Measurements from ENCODE around the gene CCDC9.
"Not testable (repeated sequence)": the region's sequence is repeated elsewhere in the genome, so short reads cannot be mapped to it uniquely, and the experiment has no call there.

The CCDC9 gene

GRCh38 chr19:47261946-47262793 lies 5.8 kb downstream of the CCDC9 start:
- DNase-seq (ENCODE audit: low spot score): not testable (repeated sequence)

DNA sequence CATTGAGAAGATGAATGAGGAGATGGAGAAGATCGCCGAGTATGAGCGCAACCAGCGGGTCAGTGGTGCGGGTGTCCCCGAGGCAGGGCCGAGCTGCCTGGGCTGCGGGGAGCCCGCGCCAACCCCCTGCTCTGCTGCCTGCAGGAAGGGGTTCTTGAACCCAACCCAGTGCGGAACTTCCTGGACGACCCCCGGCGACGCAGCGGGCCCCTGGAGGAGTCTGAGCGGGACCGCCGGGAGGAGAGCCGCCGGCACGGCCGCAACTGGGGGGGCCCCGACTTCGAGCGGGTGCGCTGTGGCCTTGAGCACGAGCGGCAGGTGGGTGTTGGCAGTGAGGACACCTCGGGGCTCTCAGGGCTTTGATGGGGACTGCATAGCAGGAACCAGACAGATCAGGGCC lies 8.3 kb downstream of the CCDC9 start:
- DNase-seq (ENCODE audit: low spot score): no peak

- DNase-seq (ENCODE audit: low spot score): no peak
These were observed 10.1 kb downstream of the CCDC9 start for GRCh38 chr19:47266401-47266941.

GRCh38 chr19:47267350-47267759 lies 11.0 kb downstream of the CCDC9 start:
- DNase-seq (ENCODE audit: low spot score): no peak

DNA sequence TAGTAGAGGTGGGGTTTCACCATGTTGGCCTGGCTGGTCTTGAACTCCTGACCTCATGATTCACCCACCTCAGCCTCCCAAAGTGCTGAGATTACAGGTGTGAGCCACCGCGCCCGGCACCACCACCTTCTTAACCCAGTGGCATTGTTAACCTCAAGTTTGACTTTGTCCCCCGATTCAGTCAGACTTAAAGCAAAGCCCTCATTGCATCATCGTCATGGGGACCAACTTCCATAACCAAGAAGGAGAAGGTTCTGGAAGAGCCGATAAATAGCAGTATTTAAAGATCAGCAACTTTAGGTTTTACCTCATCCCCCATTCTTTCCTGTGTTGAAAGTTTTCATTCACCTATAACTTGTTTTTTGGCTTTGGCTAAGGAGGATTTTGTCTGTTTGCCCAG lies 11.7 kb downstream of the CCDC9 start:
- no peak for DNase-seq (ENCODE audit: low spot score)

- no peak for DNase-seq (ENCODE audit: low spot score)
These were observed 13.3 kb downstream of the CCDC9 start for GRCh38 chr19:47269596-47269995.

DNA sequence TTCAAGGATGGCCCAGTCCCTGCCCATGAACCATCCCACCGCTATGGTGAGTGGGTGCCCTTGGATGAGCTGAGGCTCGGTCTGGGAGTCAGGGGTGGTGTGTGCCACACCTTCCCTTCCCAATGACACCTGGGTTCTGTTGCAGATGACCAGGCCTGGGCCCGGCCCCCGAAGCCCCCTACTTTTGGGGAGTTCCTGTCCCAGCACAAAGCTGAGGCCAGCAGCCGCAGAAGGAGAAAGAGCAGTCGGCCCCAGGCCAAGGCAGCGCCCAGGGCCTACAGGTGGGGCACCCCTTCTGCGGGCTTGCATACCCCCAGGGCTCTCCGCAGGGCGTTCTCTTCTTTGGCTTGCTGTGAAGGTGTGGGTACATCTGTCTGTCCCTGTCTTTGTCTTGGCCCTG lies 14.1 kb downstream of the CCDC9 start:
- DNase-seq (ENCODE audit: low spot score): no peak

DNA sequence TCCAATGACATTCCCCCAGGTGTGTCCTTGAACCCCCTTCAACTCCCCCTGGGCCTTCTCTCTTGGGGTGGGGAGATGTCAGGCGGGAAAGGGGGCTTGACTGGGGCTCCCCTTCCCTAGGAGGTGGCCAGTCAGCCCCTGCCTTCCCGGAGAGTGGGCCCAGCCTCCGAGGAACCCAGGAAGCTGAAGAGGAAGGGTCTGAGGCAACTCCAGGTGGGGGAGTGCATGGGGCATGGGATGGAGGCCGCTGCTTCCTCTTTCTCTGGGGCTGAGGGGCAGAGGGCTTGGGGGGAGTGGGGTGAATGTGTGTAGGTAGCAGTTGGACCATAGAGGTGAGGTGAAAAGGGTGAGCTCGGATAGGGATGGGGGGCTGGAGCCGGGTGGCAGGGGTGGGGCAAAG lies 15.6 kb downstream of the CCDC9 start:
- no peak for DNase-seq (ENCODE audit: low spot score)

- DNase-seq (ENCODE audit: low spot score): no peak
These were observed 16.4 kb downstream of the CCDC9 start for GRCh38 chr19:47272448-47273312.

GRCh38 chr19:47273313-47274070 lies 17.2 kb downstream of the CCDC9 start:
- DNase-seq (ENCODE audit: low spot score): peak; percentile 71

GRCh38 chr19:47274071-47274890 lies 18.0 kb downstream of the CCDC9 start, which contains the start of gene INAFM1:
Gene INAFM1 (plus strand): TSS chr19:47274885. CDS start chr19:47274920, 35 bp downstream.
- DNase-seq (ENCODE audit: low spot score): peak; percentile 92

DNA sequence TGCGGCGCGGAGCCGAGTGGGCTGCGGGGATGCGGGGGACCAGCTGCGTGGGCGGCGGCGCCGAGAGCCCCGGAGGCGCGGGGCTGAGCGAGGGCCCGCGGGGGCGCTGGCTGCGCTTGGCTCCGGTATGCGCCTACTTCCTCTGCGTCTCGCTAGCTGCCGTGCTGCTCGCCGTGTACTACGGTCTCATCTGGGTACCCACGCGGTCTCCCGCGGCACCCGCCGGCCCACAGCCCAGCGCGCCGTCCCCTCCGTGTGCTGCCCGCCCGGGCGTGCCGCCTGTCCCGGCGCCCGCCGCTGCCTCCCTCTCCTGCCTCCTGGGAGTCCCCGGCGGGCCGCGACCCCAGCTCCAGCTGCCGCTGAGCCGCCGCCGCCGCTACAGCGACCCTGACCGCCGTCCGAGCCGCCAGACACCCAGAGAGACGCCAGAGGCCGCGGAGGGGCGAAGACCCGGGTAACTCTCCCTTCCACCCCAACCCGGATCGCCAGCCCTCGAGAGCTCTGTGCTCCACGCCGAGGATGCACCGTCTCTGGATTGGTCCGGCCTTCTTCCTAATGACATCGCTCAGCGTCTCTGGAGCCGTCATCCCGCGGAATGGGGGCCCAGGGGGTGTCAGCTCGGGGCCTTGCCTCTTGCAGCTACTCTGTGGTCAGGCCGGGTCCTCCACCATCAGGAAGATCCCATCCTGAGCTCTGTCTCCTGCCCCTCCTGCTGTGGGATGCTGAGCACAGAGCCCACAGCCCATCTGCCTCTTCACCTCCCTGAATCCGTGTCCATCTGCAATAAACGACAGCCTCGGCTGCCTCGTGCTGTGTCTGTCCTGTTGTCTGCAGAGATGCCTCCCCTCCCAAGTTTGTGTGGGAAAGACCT lies 18.8 kb downstream of the CCDC9 start:
- DNase-seq (ENCODE audit: low spot score): no peak

- no peak for DNase-seq (ENCODE audit: low spot score)
These were observed 19.6 kb downstream of the CCDC9 start for GRCh38 chr19:47275791-47276461.

DNA sequence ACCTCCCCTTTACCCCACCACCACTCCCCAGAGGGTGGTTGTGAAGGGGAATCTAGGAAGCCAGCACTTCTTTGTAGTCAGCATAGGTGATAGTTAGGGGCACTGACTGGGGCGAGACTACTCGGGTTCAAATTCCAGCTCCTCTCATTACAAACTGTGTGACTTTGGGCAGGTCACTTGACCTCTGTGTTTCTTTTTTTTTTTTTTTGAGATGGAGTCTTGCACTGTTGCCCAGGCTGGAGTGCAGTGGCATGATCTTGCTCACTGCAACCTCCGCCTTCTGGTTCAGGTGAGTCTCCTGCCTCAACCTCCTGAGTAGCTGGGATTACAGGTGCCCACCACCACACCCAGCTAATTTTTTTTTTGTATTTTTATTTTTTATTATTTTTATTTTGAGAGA lies 20.2 kb downstream of the CCDC9 start:
- not testable (repeated sequence) for DNase-seq (ENCODE audit: low spot score)

DNA sequence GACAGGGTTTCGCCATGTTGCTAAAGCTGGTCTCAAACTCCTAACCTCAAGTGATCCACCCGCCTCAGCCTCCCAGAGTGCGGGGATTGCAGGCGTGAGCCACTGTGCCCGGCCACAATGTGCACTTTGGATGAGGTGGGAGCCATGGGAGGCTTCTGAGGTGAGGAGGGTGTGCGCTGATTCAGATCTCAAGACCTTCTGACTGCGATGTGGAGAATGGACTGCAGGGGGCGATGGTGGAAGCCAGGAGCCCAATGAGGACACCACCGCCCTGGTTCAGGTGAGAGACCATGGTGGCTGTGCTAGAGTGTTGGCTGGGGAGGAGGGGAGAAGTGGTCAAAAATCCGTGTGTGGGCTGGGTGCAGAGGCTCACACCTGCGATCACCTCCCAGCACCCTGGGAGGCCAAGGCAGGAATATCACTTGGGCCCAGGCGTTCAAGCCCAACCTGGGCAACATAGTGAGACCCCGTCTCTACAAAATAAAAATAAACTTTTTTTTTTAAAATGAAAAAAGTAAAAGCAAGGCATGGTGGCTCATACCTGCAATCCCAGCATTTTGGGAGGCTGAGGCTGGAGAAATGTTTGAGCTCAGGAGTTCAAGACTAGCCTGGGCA lies 24.0 kb downstream of the CCDC9 start:
- peak; percentile 64 for DNase-seq (ENCODE audit: low spot score)

DNA sequence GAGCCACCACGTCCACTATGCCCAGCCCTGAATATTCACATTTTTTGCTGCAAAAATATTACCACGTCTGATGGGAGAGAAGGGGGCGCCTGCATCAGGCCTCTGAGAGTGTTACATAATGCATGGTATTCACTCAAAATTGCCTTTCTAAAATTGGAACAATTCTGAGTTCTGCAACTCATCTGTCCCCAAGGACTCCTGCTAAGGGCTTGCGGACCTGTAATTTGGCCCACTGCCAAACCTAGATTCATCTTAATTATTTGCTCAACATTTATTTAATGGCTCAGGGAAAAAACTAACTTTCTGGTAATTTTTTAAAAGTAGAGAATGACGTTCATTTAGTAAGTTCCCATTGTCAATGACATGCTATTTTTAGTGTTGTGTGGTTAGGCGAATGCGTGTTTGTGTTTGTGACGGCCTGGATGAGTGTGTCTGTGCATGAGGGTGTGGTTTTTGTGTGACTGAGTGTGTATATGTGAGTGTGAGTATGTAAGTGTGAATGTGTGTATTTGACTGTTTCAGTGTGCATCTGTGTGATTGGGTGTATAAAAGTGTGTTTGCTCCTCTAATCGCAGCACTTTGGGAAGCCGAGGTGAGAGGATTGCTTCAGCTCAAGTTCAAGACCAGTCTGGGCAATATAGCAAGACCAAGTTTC lies 27.2 kb downstream of the CCDC9 start:
- DNase-seq (ENCODE audit: low spot score): no peak

DNA sequence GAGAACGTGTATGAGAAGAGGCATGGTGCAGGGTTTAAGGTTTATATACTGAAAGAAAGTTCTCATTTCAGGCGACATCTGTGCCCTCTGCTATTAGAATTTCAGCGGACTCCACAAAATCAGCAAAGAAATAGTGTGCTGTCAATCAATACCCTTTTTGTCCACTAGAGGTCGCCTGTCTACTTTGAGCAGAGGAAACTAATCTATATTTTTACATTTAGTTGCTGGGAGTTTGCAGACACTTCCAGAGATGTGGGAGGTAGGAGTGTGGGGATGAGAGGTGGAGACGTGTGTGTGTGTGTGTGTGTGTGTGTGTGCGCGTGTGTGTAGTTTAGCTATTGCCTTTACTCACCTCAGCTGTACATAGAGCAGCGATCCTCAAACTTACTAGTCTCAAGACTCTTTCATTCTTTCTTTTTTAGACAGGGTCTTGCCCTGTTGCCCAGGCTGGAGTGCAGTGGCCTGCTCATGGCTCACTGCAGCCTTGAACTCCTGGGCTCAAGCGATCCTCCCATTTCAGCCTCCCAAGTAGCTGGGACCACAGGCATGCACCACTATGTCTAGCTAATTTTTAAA lies 28.1 kb downstream of the CCDC9 start:
- peak; percentile 80 for DNase-seq (ENCODE audit: low spot score)

- peak; percentile 94 for DNase-seq (ENCODE audit: low spot score)
These were observed 39.7 kb downstream of the CCDC9 start for GRCh38 chr19:47296036-47296435.

Data from hematopoietic multipotent progenitor cell treated with erythropoietin and hydrocortisone succinate and interleukin-3 and kit ligand, for 17 days (in vitro differentiated cells).